GM20000 (cell line): ENCODE results near the gene LPP.

ENCODE experiments used
- DNase-seq: peaks from one replicate; pipeline ENCODE4 v3.0.0; 2012; ENCODE audit warnings: low spot score
- CTCF ChIP-seq: IDR thresholded peaks from 2 replicates; pipeline ENCODE4 v1.5.1; 2012; ENCODE audit warnings: mild to moderate bottlenecking, control low read depth; ENCODE audit errors: extremely low read depth, missing control alignments

Gene LPP

GRCh38 chr3:188671971-188672370, 518.0 kb downstream of the LPP start:
- no peak for TF ChIP-seq CTCF
- DNase-seq: no peak

- no peak for DNase-seq
- TF ChIP-seq CTCF: no peak
Observed at GRCh38 chr3:188672840-188673239, 518.9 kb downstream of the LPP start.

GRCh38 chr3:188673646-188674186, 519.8 kb downstream of the LPP start:
- no peak for DNase-seq
- TF ChIP-seq CTCF: no peak

GRCh38 chr3:188674595-188674994, 520.6 kb downstream of the LPP start:
- TF ChIP-seq CTCF: no peak
- DNase-seq: no peak

- no peak for DNase-seq
- TF ChIP-seq CTCF: no peak
Observed at GRCh38 chr3:188677344-188677743, 523.4 kb downstream of the LPP start.

- TF ChIP-seq CTCF: no peak
- DNase-seq: no peak
Observed at GRCh38 chr3:188680189-188680588, 526.2 kb downstream of the LPP start.

- no peak for TF ChIP-seq CTCF
- no peak for DNase-seq
Observed at GRCh38 chr3:188680605-188681004, 526.6 kb downstream of the LPP start.
